SJCRH30 (cell line): ENCODE results near the gene RNF149. TPM values are rescaled to one million over a fixed set of nuclear protein-coding genes. Genes with fewer than 3 reads are reported as not detected.
"Not testable (repeated sequence)": the region's sequence is repeated elsewhere in the genome, so short reads cannot be mapped to it uniquely, and the experiment has no call there.

ENCODE experiments used
- DNase-seq, 2 experiments: peaks; one replicate each; pipeline ENCODE4 v3.0.0-alpha.2; 2015 to 2020
- H3K27ac ChIP-seq: fragments of 250-450 bp; sonication (Bioruptor Pico); 2 replicates; pipeline ENCODE4 v1.5.1; 2020; ENCODE audit warnings: mild to moderate bottlenecking, moderate library complexity
- H3K27me3 ChIP-seq: fragments of 250-450 bp; sonication (Bioruptor Pico); 2 replicates; pipeline ENCODE4 v1.5.1; 2020; ENCODE audit warnings: mild to moderate bottlenecking, moderate library complexity
- H3K36me3 ChIP-seq: fragments of 250-450 bp; sonication (Bioruptor Pico); 2 replicates; pipeline ENCODE4 v1.5.1; 2020; ENCODE audit warnings: mild to moderate bottlenecking, moderate library complexity
- H3K4me1 ChIP-seq: fragments of 250-450 bp; sonication (Bioruptor Pico); 2 replicates; pipeline ENCODE4 v1.5.1; 2020; ENCODE audit warnings: mild to moderate bottlenecking, moderate library complexity
- H3K4me3 ChIP-seq: fragments of 250-450 bp; sonication (Bioruptor Pico); 2 replicates; pipeline ENCODE4 v1.5.1; 2020; ENCODE audit warnings: mild to moderate bottlenecking, moderate library complexity
- H3K9me3 ChIP-seq: fragments of 250-450 bp; sonication (Bioruptor Pico); replicated peaks from 2 replicates; pipeline ENCODE4 v1.5.1; 2020; ENCODE audit warnings: mild to moderate bottlenecking, moderate library complexity
- total RNA-seq: library from RNA; depleted of rRNA; stranded (reverse); fragments of >200 nt; shearing (Covaris generic); gene quantifications from 2 replicates; pipeline ENCODE4 v1.2.3, GENCODE V29; 2014

Gene RNF149
- total RNA-seq, 1 experiment from 2014 or later = 33.3 TPM

- H3K27ac ChIP-seq = no peak overlapping the region
- H3K36me3 ChIP-seq = peaks cover 75% of the 10 kb centered on the region
- no peak for DNase-seq
These were observed 40.5 kb downstream of the RNF149 start for GRCh38 chr2:101267671-101268656.

DNA sequence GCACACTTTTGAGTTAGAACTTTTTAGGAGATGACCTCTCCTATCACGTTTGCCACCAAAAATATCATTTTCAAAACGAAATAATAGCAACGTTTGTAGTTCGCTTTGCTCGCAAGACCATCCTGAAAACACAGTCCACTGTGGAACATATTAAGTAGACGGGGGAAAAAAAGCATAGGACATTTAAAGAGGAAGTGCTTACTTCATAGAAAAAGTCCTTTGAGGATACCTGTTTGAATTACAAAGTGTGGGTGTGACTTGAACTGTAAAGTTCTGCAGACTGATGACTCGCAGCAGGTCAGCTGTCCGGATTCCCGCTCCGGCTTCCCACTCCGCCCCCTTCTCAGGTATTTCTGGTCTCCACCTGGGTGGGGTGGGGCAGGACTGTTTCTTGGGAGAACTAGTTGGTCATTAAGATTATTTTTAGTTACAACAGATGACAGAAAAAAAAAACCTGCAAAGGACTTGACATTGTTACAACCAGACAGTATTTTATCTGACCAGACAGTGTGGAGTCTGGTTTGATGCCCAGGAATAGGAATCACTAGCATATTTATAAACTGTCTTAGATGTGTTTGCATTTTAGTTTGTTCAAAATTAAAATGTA lies 42.5 kb downstream of the RNF149 start:
- no peak for DNase-seq
- Histone ChIP-seq H3K9me3 (no peaks in the 10 kb centered on the region), H3K4me1 (no peaks in the 10 kb centered on the region), H3K4me3 (no peak overlapping the region), H3K36me3 (peaks cover 65% of the 10 kb centered on the region), H3K27ac (no peak overlapping the region), H3K27me3 (no peaks in the 10 kb centered on the region)

More at GRCh38 chr2:101267671-101268656, 40.5 kb downstream of the RNF149 start:
- no peaks in the 10 kb centered on the region for H3K4me1 ChIP-seq
- no peak overlapping the region for H3K4me3 ChIP-seq
- no peaks in the 10 kb centered on the region for H3K27me3 ChIP-seq
- no peaks in the 10 kb centered on the region for H3K9me3 ChIP-seq

- no peaks in the 10 kb centered on the region for H3K27me3 ChIP-seq
- no peaks in the 10 kb centered on the region for H3K9me3 ChIP-seq
- no peak overlapping the region for H3K4me3 ChIP-seq
- H3K27ac ChIP-seq = no peak overlapping the region
- peaks cover 56% of the 10 kb centered on the region for H3K36me3 ChIP-seq
- DNase-seq = no peak
- H3K4me1 ChIP-seq = no peaks in the 10 kb centered on the region
These were observed 44.1 kb downstream of the RNF149 start for GRCh38 chr2:101264360-101264939.

DNA sequence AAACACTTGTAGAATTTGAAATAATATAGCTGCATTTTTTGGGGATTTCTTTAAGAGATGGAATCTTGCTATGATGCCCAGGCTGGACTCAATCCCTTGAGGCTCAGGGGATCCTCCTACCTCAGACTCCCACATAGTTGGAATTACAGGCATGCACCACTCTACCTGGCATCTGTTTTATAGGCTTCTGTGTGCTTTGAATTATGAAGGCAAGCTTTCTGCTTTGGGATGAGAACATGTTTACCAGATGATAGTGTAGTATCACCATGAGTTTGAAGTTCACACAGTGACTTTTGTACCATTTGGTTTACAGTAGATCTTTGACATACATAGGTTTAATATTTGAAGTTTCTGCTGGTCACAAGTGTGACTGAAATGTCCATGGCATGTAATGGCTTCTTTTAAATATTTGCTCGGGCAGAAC lies 45.1 kb downstream of the RNF149 start:
- no peaks in the 10 kb centered on the region for H3K4me1 ChIP-seq
- peaks cover 54% of the 10 kb centered on the region for H3K36me3 ChIP-seq
- no peak overlapping the region for H3K4me3 ChIP-seq
- H3K27ac ChIP-seq = no peak overlapping the region
- no peaks in the 10 kb centered on the region for H3K27me3 ChIP-seq
- DNase-seq = no peak
- no peaks in the 10 kb centered on the region for H3K9me3 ChIP-seq

GRCh38 chr2:101262142-101262541 lies 46.4 kb downstream of the RNF149 start:
- no peak overlapping the region for H3K27ac ChIP-seq
- no peak overlapping the region for H3K4me3 ChIP-seq
- no peaks in the 10 kb centered on the region for H3K27me3 ChIP-seq
- no peaks in the 10 kb centered on the region for H3K9me3 ChIP-seq
- DNase-seq = no peak
- no peaks in the 10 kb centered on the region for H3K4me1 ChIP-seq
- H3K36me3 ChIP-seq = peaks cover 51% of the 10 kb centered on the region

GRCh38 chr2:101258804-101259203 lies 49.7 kb downstream of the RNF149 start:
- no peaks in the 10 kb centered on the region for H3K9me3 ChIP-seq
- H3K4me1 ChIP-seq = peaks cover under 1% of the 10 kb centered on the region
- DNase-seq = no peak
- H3K27ac ChIP-seq = no peak overlapping the region
- H3K27me3 ChIP-seq = no peaks in the 10 kb centered on the region
- peaks cover 31% of the 10 kb centered on the region for H3K36me3 ChIP-seq
- no peak overlapping the region for H3K4me3 ChIP-seq

GRCh38 chr2:101256316-101256715 lies 52.2 kb downstream of the RNF149 start:
- no peak overlapping the region for H3K4me3 ChIP-seq
- H3K4me1 ChIP-seq = peaks cover 4% of the 10 kb centered on the region
- H3K27me3 ChIP-seq = no peaks in the 10 kb centered on the region
- H3K9me3 ChIP-seq = no peaks in the 10 kb centered on the region
- H3K36me3 ChIP-seq = peaks cover 19% of the 10 kb centered on the region
- no peak overlapping the region for H3K27ac ChIP-seq
- DNase-seq = no peak

DNA sequence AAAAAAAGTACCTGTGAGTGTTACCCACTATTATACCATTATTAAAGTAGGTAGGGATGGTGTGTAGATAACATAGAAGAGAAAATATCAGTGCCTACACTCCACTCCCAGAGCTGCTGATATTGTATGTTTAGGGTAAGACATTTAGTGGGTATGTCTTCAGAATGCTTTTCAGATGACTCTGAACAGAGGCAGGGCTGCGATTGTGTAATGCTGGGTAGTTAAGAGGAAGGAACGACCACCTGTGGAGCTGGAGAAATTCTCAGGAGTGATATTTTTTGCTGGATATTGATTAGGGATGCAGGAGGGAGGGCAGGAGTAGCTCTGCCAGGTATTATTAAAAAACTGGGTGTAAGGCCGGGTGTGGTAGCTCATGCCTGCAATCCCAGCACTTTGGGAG lies 53.0 kb downstream of the RNF149 start:
- no peak for DNase-seq
- Histone ChIP-seq H3K27ac (no peak overlapping the region), H3K9me3 (no peaks in the 10 kb centered on the region)

GRCh38 chr2:101253703-101254450 lies 54.6 kb downstream of the RNF149 start:
- no peaks in the 10 kb centered on the region for H3K9me3 ChIP-seq
- no peak for DNase-seq
- no peak overlapping the region for H3K27ac ChIP-seq
- peak overlapping the region; percentile 96 for H3K4me3 ChIP-seq
- no peaks in the 10 kb centered on the region for H3K27me3 ChIP-seq
- peaks cover 4% of the 10 kb centered on the region for H3K4me1 ChIP-seq
- peaks cover 10% of the 10 kb centered on the region for H3K36me3 ChIP-seq

More for the DNA sequence above, 53.0 kb downstream of the RNF149 start:
- Histone ChIP-seq H3K27me3 (no peaks in the 10 kb centered on the region), H3K4me3 (no peak overlapping the region), H3K36me3 (peaks cover 19% of the 10 kb centered on the region), H3K4me1 (peaks cover 4% of the 10 kb centered on the region)

DNA sequence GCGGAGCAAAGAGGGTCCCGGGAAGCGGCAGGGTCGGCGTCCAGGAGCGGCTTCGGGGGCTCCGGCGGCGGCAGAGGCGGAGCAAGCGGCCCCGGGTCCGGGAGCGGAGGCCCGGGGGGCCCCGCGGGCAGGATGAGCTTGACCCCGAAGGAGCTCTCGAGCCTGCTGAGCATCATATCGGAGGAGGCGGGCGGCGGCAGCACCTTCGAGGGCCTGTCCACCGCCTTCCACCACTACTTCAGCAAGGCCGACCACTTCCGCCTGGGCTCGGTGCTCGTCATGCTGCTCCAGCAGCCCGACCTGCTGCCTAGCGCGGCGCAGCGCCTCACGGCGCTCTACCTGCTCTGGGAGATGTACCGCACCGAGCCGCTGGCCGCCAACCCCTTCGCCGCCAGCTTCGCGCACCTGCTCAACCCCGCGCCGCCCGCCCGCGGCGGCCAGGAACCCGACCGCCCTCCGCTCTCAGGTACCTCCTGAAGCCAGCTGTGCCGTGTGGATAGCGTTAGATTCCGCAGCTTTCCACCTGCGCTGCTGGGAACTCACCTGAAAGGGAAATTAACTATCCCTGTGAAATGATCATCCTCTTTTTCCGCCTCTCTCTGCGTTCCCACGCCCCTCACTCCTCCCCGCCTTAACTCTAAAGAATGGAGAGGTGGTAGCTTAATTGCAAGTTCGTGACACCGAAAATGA lies 55.3 kb downstream of the RNF149 start:
- no peaks in the 10 kb centered on the region for H3K9me3 ChIP-seq
- peak overlapping the region; percentile 96 for H3K4me3 ChIP-seq
- H3K27me3 ChIP-seq = no peaks in the 10 kb centered on the region
- peak overlapping the region; percentile 83 for H3K27ac ChIP-seq
- peak; percentile 56 to 58 for DNase-seq
- peaks cover 4% of the 10 kb centered on the region; the same call in 1 of the 2 replicates for H3K36me3 ChIP-seq
- peaks cover 4% of the 10 kb centered on the region for H3K4me1 ChIP-seq

- H3K27me3 ChIP-seq = no peaks in the 10 kb centered on the region
- DNase-seq = peak; percentile 98
- no peaks in the 10 kb centered on the region for H3K36me3 ChIP-seq
- H3K27ac ChIP-seq = peak within 1 kb of the TSS; percentile 83
- H3K4me1 ChIP-seq = peaks cover 4% of the 10 kb centered on the region
- no peaks in the 10 kb centered on the region for H3K9me3 ChIP-seq
- peak within 1 kb of the TSS; percentile 96 for H3K4me3 ChIP-seq
These were observed 56.0 kb downstream of the RNF149 start, which contains the start of gene CNOT11 for GRCh38 chr2:101252408-101253012. CNOT11 (plus strand) TSS chr2:101252886; CDS start chr2:101252965, 79 bp downstream.

GRCh38 chr2:101251844-101252407 lies 56.6 kb downstream of the RNF149 start:
- DNase-seq = no peak
- no peaks in the 10 kb centered on the region for H3K9me3 ChIP-seq
- peak overlapping the region; percentile 96 for H3K4me3 ChIP-seq
- H3K27me3 ChIP-seq = no peaks in the 10 kb centered on the region
- peak overlapping the region; percentile 83 for H3K27ac ChIP-seq
- peaks cover 4% of the 10 kb centered on the region for H3K4me1 ChIP-seq
- no peaks in the 10 kb centered on the region for H3K36me3 ChIP-seq

DNA sequence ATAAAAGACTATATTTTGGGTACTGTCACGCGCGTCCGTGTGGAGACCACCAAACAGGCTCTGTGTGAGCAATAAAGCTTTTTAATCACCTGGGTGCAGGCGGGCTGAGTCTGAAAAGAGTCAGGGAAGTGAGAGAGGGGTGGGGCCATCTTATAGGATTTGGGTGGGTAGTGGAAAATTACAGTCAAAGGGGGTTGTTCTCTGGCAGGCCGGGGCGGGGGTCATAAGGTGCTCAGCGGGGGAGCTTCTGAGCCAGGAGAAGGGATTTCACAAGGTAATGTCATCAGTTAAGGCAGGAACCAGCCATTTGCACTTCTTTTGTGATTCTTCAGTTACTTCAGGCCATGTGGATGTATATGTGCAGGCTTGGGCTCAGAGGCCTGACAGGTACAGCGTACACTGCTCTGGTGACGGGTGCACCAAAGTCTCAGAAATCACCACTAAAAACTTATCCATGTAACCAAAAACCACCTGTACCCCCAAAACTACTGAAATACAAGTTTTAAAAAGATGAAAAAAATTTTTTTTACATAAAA lies 57.2 kb downstream of the RNF149 start:
- not testable (repeated sequence) for H3K27me3 ChIP-seq, DNase-seq, H3K4me1 ChIP-seq, H3K4me3 ChIP-seq, H3K9me3 ChIP-seq, H3K36me3 ChIP-seq, H3K27ac ChIP-seq
